IPS DF 6.9 (cell line): Measurements from ENCODE around the gene DNAH12.

Experiments used
- DNase-seq: peaks from one replicate; pipeline ENCODE4 v3.0.0-alpha.2; 2013; ENCODE audit warnings: low read depth, low spot score
- H3K27ac ChIP-seq: one replicate; pipeline ENCODE4 v1.5.1; 2013; ENCODE audit warnings: low read length, control low read depth
- H3K27me3 ChIP-seq: 2 replicates; pipeline ENCODE4 v1.6.1; 2013; ENCODE audit warnings: mild to moderate bottlenecking, low read length; ENCODE audit not compliant: control insufficient read depth, insufficient read depth
- H3K36me3 ChIP-seq: 2 replicates; pipeline ENCODE4 v1.6.1; 2013; ENCODE audit warnings: low read length; ENCODE audit not compliant: control insufficient read depth, insufficient read depth
- H3K4me1 ChIP-seq: 2 replicates; pipeline ENCODE4 v1.6.1; 2013; ENCODE audit warnings: low read length; ENCODE audit not compliant: control insufficient read depth, insufficient read depth
- H3K4me3 ChIP-seq: 2 replicates; pipeline ENCODE4 v1.5.1; 2013; ENCODE audit warnings: mild to moderate bottlenecking, low read length
- H3K9me3 ChIP-seq: 2 replicates; pipeline ENCODE4 v1.6.1; 2013; ENCODE audit warnings: low read length, inconsistent platforms; ENCODE audit not compliant: control insufficient read depth, insufficient read depth
- WGBS: extraction: QIAGEN DNeasy Blood & Tissue Kit; methylation state at CpG from one replicate; pipeline ENCODE4 v1.1.7; 2013; ENCODE audit warnings: mixed read lengths, missing lambda C conversion rate; ENCODE audit not compliant: insufficient read length, insufficient coverage; 5-methylcytosine and 5-hydroxymethylcytosine counted together

DNAH12 gene

GRCh38 chr3:57279685-57280084 lies 264.5 kb downstream of the DNAH12 start:
- Histone ChIP-seq H3K4me1 (no peaks in the 10 kb centered on the region), H3K9me3 (no peaks in the 10 kb centered on the region), H3K36me3 (no peaks in the 10 kb centered on the region), H3K27me3 (no peaks in the 10 kb centered on the region), H3K27ac (no peak overlapping the region), H3K4me3 (no peak overlapping the region)
- no CpG with 5 or more reads among the region's 5 CpGs for WGBS
- DNase-seq, result no peak

- Histone ChIP-seq H3K4me3 (no peak overlapping the region), H3K9me3 (no peaks in the 10 kb centered on the region), H3K36me3 (no peaks in the 10 kb centered on the region), H3K4me1 (no peaks in the 10 kb centered on the region), H3K27ac (no peak overlapping the region), H3K27me3 (no peaks in the 10 kb centered on the region)
- DNase-seq, result no peak
- no CpG with 5 or more reads among the region's 1 CpG for WGBS
These were observed 265.9 kb downstream of the DNAH12 start for GRCh38 chr3:57278237-57278636.

GRCh38 chr3:57275393-57275792 lies 268.8 kb downstream of the DNAH12 start:
- Histone ChIP-seq H3K4me1 (no peaks in the 10 kb centered on the region), H3K36me3 (no peaks in the 10 kb centered on the region), H3K4me3 (no peak overlapping the region), H3K9me3 (no peaks in the 10 kb centered on the region), H3K27ac (no peak overlapping the region), H3K27me3 (no peaks in the 10 kb centered on the region)
- no peak for DNase-seq
- WGBS, result no CpG with 5 or more reads among the region's 2 CpGs

- no peak overlapping the region for H3K4me3 ChIP-seq
- no peaks in the 10 kb centered on the region for H3K9me3 ChIP-seq
- no peaks in the 10 kb centered on the region for H3K36me3 ChIP-seq
- no peak for DNase-seq
- H3K27ac ChIP-seq, result no peak overlapping the region
- H3K4me1 ChIP-seq, result no peaks in the 10 kb centered on the region
- no peaks in the 10 kb centered on the region for H3K27me3 ChIP-seq
- WGBS, result no CpG with 5 or more reads among the region's 6 CpGs
These were observed 269.3 kb downstream of the DNAH12 start for GRCh38 chr3:57274845-57275244.

GRCh38 chr3:57268416-57268815 lies 275.7 kb downstream of the DNAH12 start:
- H3K36me3 ChIP-seq, result 0 out of 2 replicates have a peak, but pooled peaks cover 2% of the 10 kb centered on the region
- WGBS, result no CpG with 5 or more reads among the region's 1 CpG
- H3K27me3 ChIP-seq, result no peaks in the 10 kb centered on the region

GRCh38 chr3:57261929-57262328 lies 282.2 kb downstream of the DNAH12 start:
- Histone ChIP-seq H3K36me3 (no peaks in the 10 kb centered on the region), H3K4me1 (no peaks in the 10 kb centered on the region), H3K27ac (no peak overlapping the region), H3K27me3 (no peaks in the 10 kb centered on the region), H3K9me3 (no peaks in the 10 kb centered on the region), H3K4me3 (no peak overlapping the region)
- no CpG with 5 or more reads among the region's 3 CpGs for WGBS
- no peak for DNase-seq

More at GRCh38 chr3:57268416-57268815, 275.7 kb downstream of the DNAH12 start:
- Histone ChIP-seq H3K4me3 (no peak overlapping the region), H3K27ac (no peak overlapping the region), H3K4me1 (no peaks in the 10 kb centered on the region), H3K9me3 (no peaks in the 10 kb centered on the region)
- DNase-seq, result no peak

- H3K36me3 ChIP-seq, result no peaks in the 10 kb centered on the region
- WGBS, result no CpG with 5 or more reads among the region's 4 CpGs
- H3K27me3 ChIP-seq, result no peaks in the 10 kb centered on the region
These were observed 283.0 kb downstream of the DNAH12 start for GRCh38 chr3:57261119-57261518.

GRCh38 chr3:57257678-57258077 lies 286.5 kb downstream of the DNAH12 start:
- Histone ChIP-seq H3K27me3 (no peaks in the 10 kb centered on the region), H3K4me3 (no peak overlapping the region), H3K4me1 (no peaks in the 10 kb centered on the region), H3K9me3 (no peaks in the 10 kb centered on the region), H3K36me3 (no peaks in the 10 kb centered on the region), H3K27ac (no peak overlapping the region)
- DNase-seq, result no peak

More at GRCh38 chr3:57261119-57261518, 283.0 kb downstream of the DNAH12 start:
- no peak overlapping the region for H3K27ac ChIP-seq
- H3K4me3 ChIP-seq, result no peak overlapping the region
- DNase-seq, result no peak
- H3K4me1 ChIP-seq, result no peaks in the 10 kb centered on the region
- no peaks in the 10 kb centered on the region for H3K9me3 ChIP-seq

GRCh38 chr3:57256844-57257243 lies 287.3 kb downstream of the DNAH12 start:
- Histone ChIP-seq H3K4me3 (no peak overlapping the region), H3K36me3 (no peaks in the 10 kb centered on the region), H3K27me3 (no peaks in the 10 kb centered on the region), H3K9me3 (no peaks in the 10 kb centered on the region), H3K4me1 (no peaks in the 10 kb centered on the region), H3K27ac (no peak overlapping the region)
- whole genome bisulfite sequencing, result no CpG with 5 or more reads among the region's 3 CpGs
- no peak for DNase-seq

GRCh38 chr3:57252404-57252803 lies 291.7 kb downstream of the DNAH12 start:
- Histone ChIP-seq H3K27ac (no peak overlapping the region), H3K4me1 (no peaks in the 10 kb centered on the region), H3K4me3 (no peak overlapping the region), H3K36me3 (no peaks in the 10 kb centered on the region), H3K27me3 (no peaks in the 10 kb centered on the region), H3K9me3 (no peaks in the 10 kb centered on the region)
- WGBS, result no CpG with 5 or more reads among the region's 1 CpG
- DNase-seq, result no peak

GRCh38 chr3:57244946-57245345 lies 299.2 kb downstream of the DNAH12 start:
- no CpG with 5 or more reads among the region's 2 CpGs for WGBS
- H3K4me1 ChIP-seq, result no peaks in the 10 kb centered on the region
- no peak overlapping the region for H3K27ac ChIP-seq
- DNase-seq, result no peak
- no peaks in the 10 kb centered on the region for H3K27me3 ChIP-seq
- H3K4me3 ChIP-seq, result no peak overlapping the region
- no peaks in the 10 kb centered on the region for H3K36me3 ChIP-seq
- H3K9me3 ChIP-seq, result no peaks in the 10 kb centered on the region
